H1 (cell line): ENCODE data around the gene KIF1B. TPM values are rescaled to one million over a fixed set of nuclear protein-coding genes. Genes with fewer than 3 reads are reported as not detected.

ENCODE experiments used
- CTCF ChIA-PET: fragments of 300-600 bp; sonication (Branson Sonifier 250); formaldehyde crosslinking; loops from one replicate; lab custom pipeline; 2021; ENCODE audit not compliant: partially characterized antibody; lab: Charles Lee
- POLR2A ChIA-PET: fragments of 300-600 bp; sonication (Branson Sonifier 250); formaldehyde crosslinking; loops from one replicate; lab custom pipeline; 2021; ENCODE audit warnings: inconsistent platforms; ENCODE audit not compliant: partially characterized antibody; lab: Charles Lee
- DNase-seq, 2 experiments: peaks; one replicate each; pipeline versions ENCODE4 v3.0.0 to v3.0.0-alpha.2; 2010 to 2022; ENCODE audit warnings: low spot score in 2 of 2, low read depth in 1 of 2, mixed read lengths in 1 of 2
- FAIRE-seq: peaks from 2 replicates; lab custom pipeline; 2011; peaks lifted over from hg19 to GRCh38; lab: Jason Lieb, UNC
- H2AFZ ChIP-seq: 2 replicates; pipeline ENCODE4 v1.8.1; 2012; ENCODE audit warnings: low read length, inconsistent platforms
- H2AK5ac ChIP-seq: 2 replicates; pipeline ENCODE4 v1.6.1; 2013; ENCODE audit warnings: low read depth, low read length
- H2BK120ac ChIP-seq: replicated peaks from 2 replicates; pipeline ENCODE3; 2013; ENCODE audit warnings: low read depth, low read length, inconsistent platforms
- H2BK12ac ChIP-seq: 2 replicates; pipeline ENCODE4 v1.6.1; 2013; ENCODE audit warnings: low read depth, low read length
- H2BK15ac ChIP-seq: 2 replicates; pipeline ENCODE4 v1.6.1; 2013; ENCODE audit warnings: low read length
- H2BK20ac ChIP-seq: 2 replicates; pipeline ENCODE4 v1.6.1; 2013; ENCODE audit warnings: low read length
- H2BK5ac ChIP-seq: 2 replicates; pipeline ENCODE4 v1.6.1; 2013; ENCODE audit warnings: low read depth, low read length
- H3K14ac ChIP-seq: 2 replicates; pipeline ENCODE4 v1.6.1; 2013; ENCODE audit warnings: inconsistent platforms; ENCODE audit not compliant: insufficient read length
- H3K18ac ChIP-seq: 2 replicates; pipeline ENCODE4 v1.6.1; 2013; ENCODE audit warnings: low read length; ENCODE audit errors: extremely low read depth
- H3K23ac ChIP-seq: 2 replicates; pipeline ENCODE4 v1.6.1; 2013; ENCODE audit warnings: inconsistent platforms; ENCODE audit not compliant: insufficient read length
- H3K23me2 ChIP-seq: 2 replicates; pipeline ENCODE4 v1.6.1; 2013; ENCODE audit warnings: low read depth, low read length
- H3K27ac ChIP-seq: 2 replicates; pipeline ENCODE4 v1.6.1; 2011; ENCODE audit warnings: low read depth, low read length, inconsistent platforms
- H3K27me3 ChIP-seq, 4 experiments: replicated peaks in 1 of 4; 1 replicate in 1 of 4; 2 replicates in 3 of 4; pipeline versions ENCODE4 v1.6.1 to v1.8.1; 2011 to 2013; ENCODE audit warnings: low read length in 3 of 4, mild to moderate bottlenecking in 3 of 4, inconsistent platforms in 2 of 4, mixed read lengths in 2 of 4, moderate library complexity in 1 of 4; ENCODE audit not compliant: control insufficient read depth in 3 of 4, insufficient read depth in 3 of 4; ENCODE audit errors: extremely low read depth in 1 of 4
- H3K36me3 ChIP-seq, 4 experiments: 2 replicates each; pipeline versions ENCODE4 v1.6.1 to v1.8.1; 2011 to 2013; ENCODE audit warnings: mild to moderate bottlenecking in 4 of 4, low read length in 3 of 4, moderate library complexity in 2 of 4, control low read depth in 1 of 4, inconsistent platforms in 1 of 4; ENCODE audit not compliant: insufficient read depth in 4 of 4, control insufficient read depth in 2 of 4
- H3K4ac ChIP-seq: replicated peaks from 2 replicates; pipeline ENCODE3; 2013; ENCODE audit warnings: low read length, low read depth, mixed read lengths, inconsistent platforms; ENCODE audit not compliant: insufficient read length
- H3K4me1 ChIP-seq, 4 experiments: replicated peaks in 1 of 4; 1 replicate in 1 of 4; 2 replicates in 3 of 4; pipeline versions ENCODE4 v1.6.1 to v1.8.1; 2011 to 2013; ENCODE audit warnings: low read length in 3 of 4, inconsistent platforms in 2 of 4, mixed read lengths in 1 of 4; ENCODE audit not compliant: insufficient read depth in 4 of 4, control insufficient read depth in 3 of 4
- H3K4me2 ChIP-seq, 2 experiments: 2 replicates each; pipeline versions ENCODE4 v1.6.1 to v1.8.1; 2011 to 2013; ENCODE audit warnings: low read depth in 2 of 2, low read length in 2 of 2, control low read depth in 1 of 2, inconsistent platforms in 1 of 2, mild to moderate bottlenecking in 1 of 2; ENCODE audit not compliant: insufficient read depth in 1 of 2
- H3K4me3 ChIP-seq, 4 experiments: fragments of 200-600, 300-600 bp in 1 of 4; sonication (generic), shearing (Covaris generic), sonication (Bioruptor Twin) in 1 of 4; 2 replicates each; pipeline versions ENCODE4 v1.5.1 to v1.8.1; 2011 to 2016; ENCODE audit warnings: low read length in 4 of 4, low read depth in 3 of 4, control low read depth in 2 of 4, inconsistent platforms in 2 of 4, mild to moderate bottlenecking in 2 of 4, mixed read lengths in 1 of 4, moderate library complexity in 1 of 4; ENCODE audit not compliant: insufficient read depth in 2 of 4; ENCODE audit errors: extremely low read depth in 1 of 4
- H3K56ac ChIP-seq: replicated peaks from 2 replicates; pipeline ENCODE3; 2013; ENCODE audit warnings: low read depth, mild to moderate bottlenecking, mixed read lengths, low read length, inconsistent platforms; ENCODE audit not compliant: insufficient read length
- H3K79me1 ChIP-seq: 2 replicates; pipeline ENCODE4 v1.6.1; 2013; ENCODE audit warnings: low read depth, low read length, control low read depth
- H3K79me2 ChIP-seq, 2 experiments: 2 replicates each; pipeline versions ENCODE4 v1.6.1 to v1.8.1; 2012 to 2013; ENCODE audit warnings: low read length in 2 of 2, mild to moderate bottlenecking in 2 of 2, inconsistent platforms in 1 of 2; ENCODE audit not compliant: insufficient read depth in 2 of 2, control insufficient read depth in 1 of 2
- H3K9ac ChIP-seq, 4 experiments: replicated peaks in 1 of 4; 1 replicate in 1 of 4; 2 replicates in 3 of 4; pipeline versions ENCODE4 v1.6.1 to v1.8.1; 2011 to 2013; ENCODE audit warnings: low read depth in 3 of 4, low read length in 3 of 4, control low read depth in 2 of 4, mild to moderate bottlenecking in 2 of 4, moderate library complexity in 2 of 4, inconsistent platforms in 1 of 4; ENCODE audit errors: extremely low read depth in 1 of 4
- H3K9me3 ChIP-seq, 2 experiments: 2 replicates each; pipeline versions ENCODE4 v1.6.1 to v1.8.1; 2012 to 2013; ENCODE audit warnings: mild to moderate bottlenecking in 2 of 2, moderate library complexity in 2 of 2, control low read depth in 1 of 2, inconsistent platforms in 1 of 2, low read depth in 1 of 2, low read length in 1 of 2, mixed read lengths in 1 of 2; ENCODE audit not compliant: insufficient read depth in 2 of 2
- H4K20me1 ChIP-seq, 2 experiments: replicated peaks in 1 of 2; 2 replicates each; pipeline versions ENCODE3 to v1.8.1; 2011 to 2013; ENCODE audit warnings: inconsistent platforms in 2 of 2, low read length in 2 of 2, mild to moderate bottlenecking in 1 of 2; ENCODE audit not compliant: insufficient read depth in 2 of 2, control insufficient read depth in 1 of 2
- H4K5ac ChIP-seq: 2 replicates; pipeline ENCODE4 v1.6.1; 2013; ENCODE audit warnings: low read length, low read depth, mixed read lengths, inconsistent platforms; ENCODE audit not compliant: insufficient read length
- H4K8ac ChIP-seq: 2 replicates; pipeline ENCODE4 v1.8.0; 2013; ENCODE audit warnings: mild to moderate bottlenecking, moderate library complexity, low read length, inconsistent platforms; ENCODE audit not compliant: insufficient read depth; ENCODE audit errors: extremely low read depth
- H4K91ac ChIP-seq: replicated peaks from 2 replicates; pipeline ENCODE3; 2013; ENCODE audit warnings: low read length, mixed read lengths, inconsistent platforms; ENCODE audit not compliant: insufficient read length
- EGR1 ChIP-seq: IDR thresholded peaks from 2 replicates; pipeline ENCODE4 v1.6.1; 2011; ENCODE audit warnings: low read depth, low read length, borderline replicate concordance
- EZH2 ChIP-seq: fragments of 200-600 bp; sonication (generic); IDR thresholded peaks from 2 replicates; pipeline ENCODE4 v1.7.1; 2012; ENCODE audit warnings: low read depth, mild to moderate bottlenecking, moderate library complexity, low read length, inconsistent platforms; ENCODE audit not compliant: severe bottlenecking
- WGBS, 2 experiments: shearing (Covaris generic) in 1 of 2; methylation state at CpG; one replicate each; pipeline versions ENCODE4 v1.1.6 to v1.1.7; 2013 to 2015; ENCODE audit warnings: low lambda C conversion rate in 2 of 2, mixed read lengths in 2 of 2, inconsistent platforms in 1 of 2, low coverage in 1 of 2, missing lambda C conversion rate in 1 of 2; ENCODE audit not compliant: insufficient replicate concordance in 2 of 2, insufficient coverage in 1 of 2, insufficient read length in 1 of 2; ENCODE audit errors: extremely low coverage in 1 of 2, missing lambda C conversion rate in 1 of 2; 5-methylcytosine and 5-hydroxymethylcytosine counted together
- polyA plus RNA-seq, 7 experiments: library from polyadenylated mRNA; depleted of rRNA in 3 of 7; stranded (reverse) in 5 of 7; unstranded in 2 of 7; fragments of >200 nt in 5 of 7; fragments of 200-250 nt in 2 of 7; gene quantifications; 1 replicate in 5 of 7; 2 replicates in 1 of 7; 4 replicates in 1 of 7; pipeline versions ENCODE4 v1.2.1 to v1.2.3, GENCODE V29; 2011 to 2013; ENCODE audit warnings: missing spikeins in 2 of 7, mixed read lengths in 2 of 7
- total RNA-seq: library from RNA; stranded (reverse); fragmentation: NEBNext Ultra II Directional; extraction: Animal tissue kit (Norgen Biotek cat#: 25700); gene quantifications from 2 replicates; pipeline ENCODE4 v1.2.1, GENCODE V29; 2021

KIF1B gene
- total and polyA plus RNA-seq, 2 of the 8 experiments (the other 6 are each of a cell fraction or from before 2014, with no cell fraction given) = 39.1 to 74.2 TPM

DNA sequence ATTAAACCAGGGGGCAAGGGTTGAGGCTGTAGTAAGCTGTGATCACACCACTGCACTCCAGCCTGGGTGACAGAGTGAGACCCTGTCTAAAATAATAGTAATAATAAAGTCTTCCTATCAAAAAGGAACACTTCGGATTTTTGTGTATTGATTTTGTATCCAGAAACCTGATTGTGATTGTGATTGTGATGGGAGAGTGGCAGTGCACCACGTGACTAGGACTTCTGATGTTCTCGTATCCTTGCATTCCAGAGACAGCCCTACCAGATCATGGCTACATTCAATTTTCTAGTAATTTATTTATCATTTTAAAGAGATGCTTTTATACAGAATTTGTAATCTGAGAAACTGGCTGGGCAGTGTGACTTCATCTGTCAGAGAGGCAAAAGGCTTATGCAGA, 2.6 kb upstream of the KIF1B start:
- H3K23ac ChIP-seq = no peak overlapping the region
- H2BK120ac ChIP-seq = no peak overlapping the region
- FAIRE-seq = no peak
- no peak overlapping the region for H2BK5ac ChIP-seq
- peaks cover 0 to 6% of the 10 kb centered on the region in 2 experiments for H4K20me1 ChIP-seq
- no peak overlapping the region; the same call in 1 of the 2 replicates for H2BK12ac ChIP-seq
- no peaks in the 10 kb centered on the region for H3K79me1 ChIP-seq
- no peak overlapping the region for H3K27ac ChIP-seq
- H3K4me1 ChIP-seq = peaks cover 0 to 4% (median 2%) of the 10 kb centered on the region in 4 experiments; a peak in 4 of 7 replicates
- peaks cover 13 to 19% of the 10 kb centered on the region in 2 experiments for H3K79me2 ChIP-seq
- H3K14ac ChIP-seq = no peak overlapping the region
- H2BK15ac ChIP-seq = no peak overlapping the region
- no peak overlapping the region for H4K5ac ChIP-seq
- no peak for DNase-seq
- H3K18ac ChIP-seq = no peak overlapping the region
- H3K9me3 ChIP-seq = no peaks in the 10 kb centered on the region
- no peak overlapping the region for H2AFZ ChIP-seq
- no peak overlapping the region for H3K9ac ChIP-seq
- CTCF ChIA-PET = interaction anchor here (0.7 to 0.9 kb wide), 3 partner anchors 126 to 1814 kb away, joined by 3 to 4 read pairs (median 3); no protein-coding TSS in a partner anchor
- H3K36me3 ChIP-seq = no peaks in the 10 kb centered on the region
- H3K27me3 ChIP-seq = no peaks in the 10 kb centered on the region
- H3K4me3 ChIP-seq = no peak overlapping the region
- no peak overlapping the region for H4K91ac ChIP-seq
- no peak overlapping the region for H3K56ac ChIP-seq
- no peak overlapping the region for H2BK20ac ChIP-seq
- no peak overlapping the region for H4K8ac ChIP-seq
- no peak overlapping the region for H3K4me2 ChIP-seq
- H2AK5ac ChIP-seq = no peak overlapping the region
- no peak overlapping the region for H3K4ac ChIP-seq
- 90% methylated on average over 3 of the region's 3 CpGs; no CpG with 5 or more reads in 1 of the 2 experiments for WGBS, 2 experiments
- POLR2A ChIA-PET = no interaction called here
- H3K23me2 ChIP-seq = peaks cover 15% of the 10 kb centered on the region
- TF ChIP-seq EGR1 (no peak), EZH2 (no peak)
